ENCODE data around the gene TEAD1.

Gene TEAD1

DNA sequence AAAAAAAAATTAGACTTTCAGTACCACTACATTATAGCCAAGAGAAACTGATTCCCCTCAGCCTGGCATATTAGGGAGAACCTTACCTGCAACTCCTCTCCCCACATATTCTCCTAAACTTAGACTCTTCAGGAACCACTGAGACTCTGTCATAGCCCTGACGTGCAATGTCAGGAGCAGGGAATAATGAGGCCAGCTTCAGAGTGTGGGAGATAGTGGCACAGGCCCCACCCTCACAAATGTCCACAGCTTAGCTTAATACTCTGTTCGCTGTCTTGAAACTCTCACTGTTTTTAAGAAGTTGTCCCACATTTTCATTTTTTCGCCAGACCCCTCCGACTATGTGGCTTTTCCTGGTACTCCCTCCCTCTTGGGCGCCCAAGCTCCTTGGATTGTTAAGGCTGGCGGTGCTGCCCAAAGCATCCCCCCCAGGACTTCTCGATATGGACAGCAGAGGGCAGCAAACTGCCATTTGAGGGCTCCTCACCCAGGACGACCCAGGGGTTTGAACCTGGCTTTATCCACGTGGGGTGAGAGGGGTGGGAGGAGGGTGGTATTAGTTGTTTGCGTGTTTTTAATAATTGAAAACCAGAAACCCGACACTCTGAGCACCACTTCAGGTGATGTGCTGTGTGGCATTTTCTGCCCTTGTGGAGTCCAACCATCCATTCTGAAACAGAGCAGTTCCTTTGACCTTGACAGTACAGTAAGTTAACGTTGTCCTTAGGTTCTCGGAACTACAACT, 289.7 kb downstream of the TEAD1 start:
- no peak overlapping the region for H3K4me3 ChIP-seq (ENCODE audit: low read length)
- H3K9me3 ChIP-seq (ENCODE audit: control insufficient read depth, insufficient read depth, low read length): no peaks in the 10 kb centered on the region
- H3K4me2 ChIP-seq (ENCODE audit: low read length): no peak overlapping the region
- no peaks in the 10 kb centered on the region for H3K36me3 ChIP-seq (ENCODE audit: control insufficient read depth, low read length)
- TF ChIP-seq EZH2phosphoT487 (IDR thresholded peaks at IDR 0.05; ENCODE audit: borderline replicate concordance, low read length): no peak
- TF ChIP-seq, protein P1, sequence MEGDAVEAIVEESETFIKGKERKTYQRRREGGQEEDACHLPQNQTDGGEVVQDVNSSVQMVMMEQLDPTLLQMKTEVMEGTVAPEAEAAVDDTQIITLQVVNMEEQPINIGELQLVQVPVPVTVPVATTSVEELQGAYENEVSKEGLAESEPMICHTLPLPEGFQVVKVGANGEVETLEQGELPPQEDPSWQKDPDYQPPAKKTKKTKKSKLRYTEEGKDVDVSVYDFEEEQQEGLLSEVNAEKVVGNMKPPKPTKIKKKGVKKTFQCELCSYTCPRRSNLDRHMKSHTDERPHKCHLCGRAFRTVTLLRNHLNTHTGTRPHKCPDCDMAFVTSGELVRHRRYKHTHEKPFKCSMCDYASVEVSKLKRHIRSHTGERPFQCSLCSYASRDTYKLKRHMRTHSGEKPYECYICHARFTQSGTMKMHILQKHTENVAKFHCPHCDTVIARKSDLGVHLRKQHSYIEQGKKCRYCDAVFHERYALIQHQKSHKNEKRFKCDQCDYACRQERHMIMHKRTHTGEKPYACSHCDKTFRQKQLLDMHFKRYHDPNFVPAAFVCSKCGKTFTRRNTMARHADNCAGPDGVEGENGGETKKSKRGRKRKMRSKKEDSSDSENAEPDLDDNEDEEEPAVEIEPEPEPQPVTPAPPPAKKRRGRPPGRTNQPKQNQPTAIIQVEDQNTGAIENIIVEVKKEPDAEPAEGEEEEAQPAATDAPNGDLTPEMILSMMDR (IDR thresholded peaks at IDR 0.05; ENCODE audit: low read depth, low read length, poor library complexity, severe bottlenecking): peak; percentile 76
- no peaks in the 10 kb centered on the region for H3K4me1 ChIP-seq (ENCODE audit: control insufficient read depth, low read length)
- H3K79me2 ChIP-seq (ENCODE audit: control insufficient read depth, low read length): no peaks in the 10 kb centered on the region
- no peaks in the 10 kb centered on the region for H4K20me1 ChIP-seq (ENCODE audit: control insufficient read depth, insufficient read depth, low read depth, low read length)
- H3K9me2 ChIP-seq (replicated peaks; ENCODE audit: control insufficient read depth, low read length): no peaks in the 10 kb centered on the region
- H3K27ac ChIP-seq (ENCODE audit: low read depth, low read length): no peak overlapping the region
- no peaks in the 10 kb centered on the region for H3K27me3 ChIP-seq (ENCODE audit: control insufficient read depth, low read length)
- no peaks in the 10 kb centered on the region for H3F3A ChIP-seq (ENCODE audit: control insufficient read depth, insufficient read depth)

DNA sequence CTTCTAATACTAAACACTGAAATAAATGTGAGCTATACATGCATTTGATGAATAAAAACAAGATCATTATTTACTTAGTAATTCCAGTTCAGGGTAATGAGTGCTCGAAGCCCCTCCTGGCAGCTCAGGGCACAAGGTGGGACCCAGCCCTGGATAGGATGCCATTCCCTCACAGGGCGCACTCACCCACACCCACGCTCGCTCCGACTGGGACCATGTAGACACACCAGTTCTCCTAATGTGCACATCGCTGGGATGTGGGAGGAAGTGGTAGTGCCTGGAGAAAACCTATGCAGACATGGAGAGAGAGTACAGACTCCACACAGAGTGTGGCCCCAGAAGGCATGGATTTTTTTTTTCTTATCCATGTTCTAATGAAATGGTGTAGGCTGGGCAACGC, 290.4 kb downstream of the TEAD1 start:
- no peaks in the 10 kb centered on the region for H4K20me1 ChIP-seq (ENCODE audit: control insufficient read depth, insufficient read depth, low read depth, low read length)
- H3K4me2 ChIP-seq (ENCODE audit: low read length): no peak overlapping the region
- H3K9me3 ChIP-seq (ENCODE audit: control insufficient read depth, insufficient read depth, low read length): no peaks in the 10 kb centered on the region
- no peaks in the 10 kb centered on the region for H3K9me2 ChIP-seq (replicated peaks; ENCODE audit: control insufficient read depth, low read length)
- H3K4me1 ChIP-seq (ENCODE audit: control insufficient read depth, low read length): no peaks in the 10 kb centered on the region
- H3F3A ChIP-seq (ENCODE audit: control insufficient read depth, insufficient read depth): no peaks in the 10 kb centered on the region
- no peak overlapping the region for H3K27ac ChIP-seq (ENCODE audit: low read depth, low read length)
- no peak overlapping the region for H3K4me3 ChIP-seq (ENCODE audit: low read length)
- H3K79me2 ChIP-seq (ENCODE audit: control insufficient read depth, low read length): no peaks in the 10 kb centered on the region
- no peak for TF ChIP-seq EZH2phosphoT487 (IDR thresholded peaks at IDR 0.05; ENCODE audit: borderline replicate concordance, low read length)
- TF ChIP-seq, protein P1 (IDR thresholded peaks at IDR 0.05; ENCODE audit: low read depth, low read length, poor library complexity, severe bottlenecking): no peak
- H3K27me3 ChIP-seq (ENCODE audit: control insufficient read depth, low read length): no peaks in the 10 kb centered on the region
- H3K36me3 ChIP-seq (ENCODE audit: control insufficient read depth, low read length): no peaks in the 10 kb centered on the region

DNA sequence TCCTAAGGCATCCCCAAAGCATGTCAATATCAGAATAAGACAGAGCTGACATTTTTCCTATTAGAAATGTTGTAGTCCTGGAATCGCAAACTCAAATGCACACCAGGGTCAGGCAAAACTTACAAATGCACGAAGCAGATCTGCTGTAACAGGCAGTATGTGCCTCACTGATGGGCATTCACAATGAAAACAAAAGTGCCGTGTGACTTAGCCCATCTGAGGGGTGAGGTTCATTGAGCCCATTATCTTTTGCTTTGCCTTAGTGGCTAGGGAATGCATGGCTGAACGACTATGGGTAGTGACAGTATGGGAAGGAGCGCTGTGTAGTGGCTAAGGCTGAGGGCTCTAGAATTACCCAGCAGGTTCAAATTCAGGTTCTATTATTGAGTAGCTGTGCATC, 291.8 kb downstream of the TEAD1 start:
- Histone ChIP-seq H3F3A (ENCODE audit: control insufficient read depth, insufficient read depth) (no peaks in the 10 kb centered on the region), H4K20me1 (ENCODE audit: control insufficient read depth, insufficient read depth, low read depth, low read length) (no peaks in the 10 kb centered on the region), H3K27me3 (ENCODE audit: control insufficient read depth, low read length) (no peaks in the 10 kb centered on the region), H3K4me2 (ENCODE audit: low read length) (no peak overlapping the region), H3K27ac (ENCODE audit: low read depth, low read length) (no peak overlapping the region), H3K4me3 (ENCODE audit: low read length) (no peak overlapping the region), H3K36me3 (ENCODE audit: control insufficient read depth, low read length) (no peaks in the 10 kb centered on the region), H3K9me2 (replicated peaks; ENCODE audit: control insufficient read depth, low read length) (no peaks in the 10 kb centered on the region), H3K9me3 (ENCODE audit: control insufficient read depth, insufficient read depth, low read length) (no peaks in the 10 kb centered on the region), H3K79me2 (ENCODE audit: control insufficient read depth, low read length) (no peaks in the 10 kb centered on the region), H3K4me1 (ENCODE audit: control insufficient read depth, low read length) (no peaks in the 10 kb centered on the region)
- TF ChIP-seq, protein P1 (IDR thresholded peaks at IDR 0.05; ENCODE audit: low read depth, low read length, poor library complexity, severe bottlenecking): no peak
- no peak for TF ChIP-seq EZH2phosphoT487 (IDR thresholded peaks at IDR 0.05; ENCODE audit: borderline replicate concordance, low read length)
